GM12872 (cell line): ENCODE data around the gene MPP3.

ENCODE experiments used
- TF ChIP-seq, protein P1 (sequence below): IDR thresholded peaks from 3 replicates; pipeline ENCODE4 v1.5.1; 2011; ENCODE audit warnings: low read depth, mild to moderate bottlenecking, low read length, moderate library complexity; ENCODE audit not compliant: insufficient read depth

MPP3 gene

DNA sequence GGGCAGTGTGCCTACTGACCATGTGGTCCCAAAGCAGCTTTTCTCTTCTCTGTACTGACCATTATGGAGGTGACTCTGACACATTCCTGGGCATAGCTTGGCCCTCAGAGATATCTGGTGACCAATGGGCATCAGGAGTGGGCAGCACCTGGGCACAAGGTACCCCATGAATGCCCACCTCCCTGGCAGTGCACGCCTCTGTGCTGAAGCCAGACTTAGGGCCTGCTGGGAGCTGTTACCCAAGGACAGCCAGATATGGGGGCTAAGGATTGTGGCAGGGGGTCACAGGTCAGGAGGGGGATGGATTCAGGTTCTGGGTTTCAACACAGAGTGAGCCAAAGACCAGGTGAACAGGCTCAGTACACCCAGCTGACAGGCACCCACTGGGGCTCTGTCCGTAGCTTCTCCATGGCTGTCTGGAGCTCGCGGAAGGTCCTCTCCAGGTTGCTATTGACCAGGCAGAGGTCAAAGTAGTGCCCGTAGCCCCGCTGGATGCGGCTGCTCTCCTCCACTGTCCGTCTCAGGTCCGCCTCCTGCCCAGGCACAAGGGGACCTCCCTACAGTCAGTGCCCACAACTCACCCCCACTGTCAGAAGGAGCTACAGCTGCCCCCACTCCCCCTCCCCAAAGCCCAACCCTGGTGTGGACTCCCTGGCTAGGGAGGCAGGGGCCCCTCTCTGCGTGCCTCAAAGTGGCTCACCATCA is 44.7 kb upstream of the MPP3 start:
- TF ChIP-seq, protein P1, sequence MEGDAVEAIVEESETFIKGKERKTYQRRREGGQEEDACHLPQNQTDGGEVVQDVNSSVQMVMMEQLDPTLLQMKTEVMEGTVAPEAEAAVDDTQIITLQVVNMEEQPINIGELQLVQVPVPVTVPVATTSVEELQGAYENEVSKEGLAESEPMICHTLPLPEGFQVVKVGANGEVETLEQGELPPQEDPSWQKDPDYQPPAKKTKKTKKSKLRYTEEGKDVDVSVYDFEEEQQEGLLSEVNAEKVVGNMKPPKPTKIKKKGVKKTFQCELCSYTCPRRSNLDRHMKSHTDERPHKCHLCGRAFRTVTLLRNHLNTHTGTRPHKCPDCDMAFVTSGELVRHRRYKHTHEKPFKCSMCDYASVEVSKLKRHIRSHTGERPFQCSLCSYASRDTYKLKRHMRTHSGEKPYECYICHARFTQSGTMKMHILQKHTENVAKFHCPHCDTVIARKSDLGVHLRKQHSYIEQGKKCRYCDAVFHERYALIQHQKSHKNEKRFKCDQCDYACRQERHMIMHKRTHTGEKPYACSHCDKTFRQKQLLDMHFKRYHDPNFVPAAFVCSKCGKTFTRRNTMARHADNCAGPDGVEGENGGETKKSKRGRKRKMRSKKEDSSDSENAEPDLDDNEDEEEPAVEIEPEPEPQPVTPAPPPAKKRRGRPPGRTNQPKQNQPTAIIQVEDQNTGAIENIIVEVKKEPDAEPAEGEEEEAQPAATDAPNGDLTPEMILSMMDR, result no peak

DNA sequence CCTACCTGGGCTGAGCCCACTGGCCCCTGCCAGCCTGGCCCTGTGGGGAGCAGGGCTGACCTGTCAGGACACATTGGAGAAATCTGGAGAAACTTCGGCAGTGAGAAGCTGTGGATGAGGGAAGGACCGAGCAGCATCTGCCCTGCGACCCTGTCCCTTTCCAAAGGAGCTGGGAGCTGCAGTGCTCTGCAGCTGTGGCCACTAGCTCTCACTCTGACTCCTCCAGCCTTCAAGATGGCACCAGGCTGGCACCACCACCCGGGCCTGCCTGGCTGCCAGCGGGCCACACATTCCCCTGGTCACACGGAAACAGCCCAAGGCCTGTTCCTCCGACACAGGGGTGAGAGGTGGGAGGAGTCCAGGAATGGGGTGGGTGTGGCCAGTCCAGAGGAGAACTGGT is 44.1 kb upstream of the MPP3 start:
- TF ChIP-seq, protein P1, result no peak

DNA sequence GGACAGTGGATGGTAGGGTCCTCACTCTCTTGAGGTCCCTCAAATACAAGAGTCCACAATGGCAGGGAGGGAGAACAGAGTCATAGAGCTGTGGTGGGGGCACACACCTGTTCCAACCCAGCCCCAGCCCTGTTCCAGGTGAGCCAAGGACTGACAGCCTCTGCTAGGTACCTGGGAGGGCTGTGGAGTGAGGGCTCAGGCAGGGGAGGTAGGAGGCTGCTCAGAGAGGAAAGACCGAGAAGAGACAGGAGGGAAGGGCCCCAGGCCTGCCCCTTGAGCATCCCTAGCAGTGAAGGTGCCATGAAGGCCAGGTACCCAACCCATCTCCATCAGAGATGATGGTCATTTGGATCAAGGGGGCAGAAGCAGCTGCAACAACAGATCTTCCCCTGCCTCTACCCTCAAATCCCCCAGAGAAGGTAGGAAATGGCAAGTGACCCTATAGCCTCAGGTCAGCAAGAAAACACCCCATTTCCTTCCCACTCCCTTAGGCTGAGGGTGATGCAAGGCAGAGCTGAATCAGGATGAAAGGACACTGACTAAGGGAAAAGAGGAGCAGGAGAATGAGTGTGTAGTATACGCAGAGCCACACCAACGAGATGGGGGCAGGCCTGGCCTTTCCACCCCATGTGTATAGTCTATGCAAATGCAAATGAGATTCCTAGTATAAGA is 42.7 kb upstream of the MPP3 start:
- TF ChIP-seq, protein P1, result no peak

DNA sequence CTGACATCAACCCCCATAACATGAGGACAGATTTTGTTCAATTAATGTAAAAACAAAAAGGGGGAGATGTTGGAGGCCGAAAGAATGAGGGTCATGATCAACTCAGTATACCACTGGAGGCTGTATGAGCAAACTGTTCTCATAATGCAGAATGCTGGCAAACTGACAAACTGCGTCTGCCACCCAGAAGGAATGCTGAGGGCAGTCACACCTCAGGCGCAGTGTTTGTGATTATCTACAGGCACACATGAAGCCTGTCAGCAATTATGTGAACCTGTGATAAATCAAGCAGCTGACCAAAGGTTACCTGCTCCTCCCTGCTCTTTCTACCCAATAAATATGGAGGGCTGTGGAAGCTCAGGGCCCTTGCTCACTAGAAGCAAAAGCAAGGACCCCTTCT is 41.3 kb upstream of the MPP3 start:
- TF ChIP-seq, protein P1, result no peak

- TF ChIP-seq, protein P1, result no peak
These were observed 40.9 kb upstream of the MPP3 start for GRCh38 chr17:43873815-43874214.

DNA sequence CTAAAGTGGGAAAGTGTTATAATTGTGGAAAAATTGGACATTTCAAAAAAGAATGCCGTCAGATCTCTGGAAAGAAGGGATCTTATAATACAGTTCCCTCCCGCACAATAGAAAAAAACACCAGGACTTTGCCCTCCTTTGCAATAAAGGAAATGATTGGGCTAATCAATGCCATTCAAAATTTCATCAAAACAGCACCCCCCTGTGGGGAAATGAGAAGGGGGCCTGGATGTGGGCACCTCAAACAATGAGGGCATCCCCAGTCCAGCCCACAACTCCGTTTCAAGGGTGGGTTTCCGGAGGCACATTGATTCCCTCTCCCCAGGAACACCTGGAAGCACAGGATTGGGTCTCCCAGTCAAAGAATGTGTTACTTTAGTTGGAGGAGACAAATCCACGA is 40.1 kb upstream of the MPP3 start:
- TF ChIP-seq, protein P1, result peak; percentile 25; the same call in 1 of the 3 replicates

GRCh38 chr17:43871946-43872690 is 39.2 kb upstream of the MPP3 start:
- TF ChIP-seq, protein P1, result no peak
